Coronary artery (tissue), 2 donors: Measurements from ENCODE around the gene MT1B.
"Not testable (repeated sequence)": the region's sequence is repeated elsewhere in the genome, so short reads cannot be mapped to it uniquely, and the experiment has no call there.

Experiments
- DNase-seq: peaks from one replicate; pipeline ENCODE4 v3.0.0-alpha.2; 2017; ENCODE audit warnings: low spot score
- H3K27ac ChIP-seq, 2 donors: fragments of 200-600 bp; sonication (generic); one replicate each; pipeline ENCODE4 v1.5.1; 2016 to 2019
- H3K4me3 ChIP-seq: fragments of 200-600 bp; sonication (generic); 2 replicates; pipeline ENCODE4 v1.5.1; 2016; ENCODE audit warnings: mild to moderate bottlenecking, moderate library complexity
- CTCF ChIP-seq: fragments of 200-600 bp; sonication (generic); IDR thresholded peaks from one replicate; pipeline ENCODE4 v1.5.1; 2019; ENCODE audit warnings: antibody characterized with exemption

The MT1B gene

GRCh38 chr16:56669840-56670619 is 18.3 kb downstream of the MT1B start:
- DNase-seq = no peak
- TF ChIP-seq CTCF = no peak
- Histone ChIP-seq H3K4me3 (peak overlapping the region; percentile 44), H3K27ac (no peak overlapping the region)

DNA sequence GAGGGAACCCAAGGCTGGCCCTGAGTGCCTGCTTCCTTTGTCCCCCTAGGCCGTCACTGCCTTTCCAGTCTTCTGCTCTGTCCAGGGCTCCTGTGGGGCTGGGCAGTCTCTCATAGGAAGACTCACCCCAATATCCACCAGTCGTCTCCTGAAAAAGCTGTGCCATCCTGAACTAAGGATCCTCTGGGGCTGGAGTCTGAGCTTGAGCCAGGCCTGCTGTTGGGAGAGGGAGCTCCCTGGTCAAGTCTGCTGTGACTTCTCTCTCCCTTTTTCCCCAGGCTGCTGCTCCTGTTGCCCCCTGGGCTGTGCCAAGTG is 18.9 kb downstream of the MT1B start:
- H3K4me3 ChIP-seq = no peak overlapping the region
- TF ChIP-seq CTCF = no peak
- no peak overlapping the region for H3K27ac ChIP-seq
- DNase-seq = no peak

- not testable (repeated sequence) for H3K4me3 ChIP-seq, DNase-seq, H3K27ac ChIP-seq
These were observed 20.0 kb downstream of the MT1B start for GRCh38 chr16:56671691-56672090.

GRCh38 chr16:56672171-56672570 is 20.5 kb downstream of the MT1B start:
- DNase-seq, H3K27ac ChIP-seq, H3K4me3 ChIP-seq: not testable (repeated sequence)

GRCh38 chr16:56672761-56673536 is 21.3 kb downstream of the MT1B start:
- no peak for TF ChIP-seq CTCF
- no peak overlapping the region for H3K4me3 ChIP-seq
- no peak overlapping the region for H3K27ac ChIP-seq
- DNase-seq = no peak

GRCh38 chr16:56673921-56674320 is 22.2 kb downstream of the MT1B start:
- no peak for DNase-seq
- H3K27ac ChIP-seq = no peak overlapping the region
- no peak overlapping the region for H3K4me3 ChIP-seq
- TF ChIP-seq CTCF = peak; percentile 47

GRCh38 chr16:56674570-56674969 is 22.9 kb downstream of the MT1B start:
- DNase-seq, H3K4me3 ChIP-seq, H3K27ac ChIP-seq: not testable (repeated sequence)

GRCh38 chr16:56675685-56676210 is 24.1 kb downstream of the MT1B start:
- no peak for TF ChIP-seq CTCF
- peak overlapping the region; percentile 47 for H3K4me3 ChIP-seq
- no peak for DNase-seq
- H3K27ac ChIP-seq = no peak overlapping the region
